DMS53 treated with DMSO at 0.1 percent for 48 hours (cell line): ENCODE measurements around the gene SPEM3.
A peak's percentile ranks its signal among the peaks of the same experiment; 100 is the strongest.

Experiments
- DNase-seq: peaks from one replicate; lab custom pipeline; 2025; ENCODE audit not compliant: unreplicated experiment; lab: John Stamatoyannopoulos, UW

The SPEM3 gene

GRCh38 chr17:7403977-7404736, 24.5 kb upstream of the SPEM3 start, which contains the start of gene TMEM256:
Gene TMEM256 (minus strand): TSS chr17:7404097. CDS start chr17:7404084, 13 bp downstream.
- peak; percentile 100 for DNase-seq

- peak; percentile 36 for DNase-seq
These were observed 23.8 kb upstream of the SPEM3 start for GRCh38 chr17:7404737-7405349.

GRCh38 chr17:7405350-7406234, 23.1 kb upstream of the SPEM3 start:
- no peak for DNase-seq

GRCh38 chr17:7406235-7406825, 22.3 kb upstream of the SPEM3 start:
- DNase-seq, result no peak

- no peak for DNase-seq
These were observed 21.6 kb upstream of the SPEM3 start for GRCh38 chr17:7407082-7407481.

GRCh38 chr17:7407485-7408251, 21.0 kb upstream of the SPEM3 start, which contains the start of gene NLGN2:
Gene NLGN2 (plus strand): TSS chr17:7407845. CDS start chr17:7408256, 411 bp downstream.
- DNase-seq, result no peak

- DNase-seq, result no peak
These were observed 20.4 kb upstream of the SPEM3 start for GRCh38 chr17:7408252-7408727.

GRCh38 chr17:7408863-7409262, 19.8 kb upstream of the SPEM3 start:
- no peak for DNase-seq

GRCh38 chr17:7409716-7410115, 18.9 kb upstream of the SPEM3 start:
- DNase-seq, result no peak

- no peak for DNase-seq
These were observed 17.8 kb upstream of the SPEM3 start for GRCh38 chr17:7410634-7411426.

GRCh38 chr17:7411427-7411750, 17.3 kb upstream of the SPEM3 start:
- DNase-seq, result no peak

- no peak for DNase-seq
These were observed 15.2 kb upstream of the SPEM3 start for GRCh38 chr17:7413346-7413985.

GRCh38 chr17:7414837-7415236, 13.8 kb upstream of the SPEM3 start:
- no peak for DNase-seq

GRCh38 chr17:7415784-7416183, 12.9 kb upstream of the SPEM3 start:
- DNase-seq, result no peak

GRCh38 chr17:7416323-7416722, 12.3 kb upstream of the SPEM3 start:
- no peak for DNase-seq

GRCh38 chr17:7417056-7417655, 11.5 kb upstream of the SPEM3 start:
- DNase-seq, result no peak

- DNase-seq, result no peak
These were observed 10.0 kb upstream of the SPEM3 start for GRCh38 chr17:7418472-7419152.
